Measurements from ENCODE around the gene FUT7.

- TF ChIP-seq POLR2A (IDR thresholded peaks at IDR 0.05; ENCODE audit: borderline replicate concordance, extremely low read depth, insufficient read depth, insufficient read length) (no peak), POLR2AphosphoS5 (IDR thresholded peaks at IDR 0.05; ENCODE audit: low read depth, low read length) (no peak), EZH2 (IDR thresholded peaks at IDR 0.05) (no peak)
- TF ChIP-seq, protein P1, sequence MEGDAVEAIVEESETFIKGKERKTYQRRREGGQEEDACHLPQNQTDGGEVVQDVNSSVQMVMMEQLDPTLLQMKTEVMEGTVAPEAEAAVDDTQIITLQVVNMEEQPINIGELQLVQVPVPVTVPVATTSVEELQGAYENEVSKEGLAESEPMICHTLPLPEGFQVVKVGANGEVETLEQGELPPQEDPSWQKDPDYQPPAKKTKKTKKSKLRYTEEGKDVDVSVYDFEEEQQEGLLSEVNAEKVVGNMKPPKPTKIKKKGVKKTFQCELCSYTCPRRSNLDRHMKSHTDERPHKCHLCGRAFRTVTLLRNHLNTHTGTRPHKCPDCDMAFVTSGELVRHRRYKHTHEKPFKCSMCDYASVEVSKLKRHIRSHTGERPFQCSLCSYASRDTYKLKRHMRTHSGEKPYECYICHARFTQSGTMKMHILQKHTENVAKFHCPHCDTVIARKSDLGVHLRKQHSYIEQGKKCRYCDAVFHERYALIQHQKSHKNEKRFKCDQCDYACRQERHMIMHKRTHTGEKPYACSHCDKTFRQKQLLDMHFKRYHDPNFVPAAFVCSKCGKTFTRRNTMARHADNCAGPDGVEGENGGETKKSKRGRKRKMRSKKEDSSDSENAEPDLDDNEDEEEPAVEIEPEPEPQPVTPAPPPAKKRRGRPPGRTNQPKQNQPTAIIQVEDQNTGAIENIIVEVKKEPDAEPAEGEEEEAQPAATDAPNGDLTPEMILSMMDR (IDR thresholded peaks at IDR 0.05 in 2 of 3, conservative IDR thresholded peaks at IDR 0.05 in 1 of 3; ENCODE audit: borderline replicate concordance in 1 of 3, insufficient read depth in 1 of 3, low read depth in 2 of 3, low read length in 2 of 3): no peak
These were observed 19.8 kb downstream of the FUT7 start for GRCh38 chr9:137011907-137012675.
